ENCODE results near the gene SMARCD1.
A peak's percentile ranks its signal among the peaks of the same experiment; 100 is the strongest.

The SMARCD1 gene

DNA sequence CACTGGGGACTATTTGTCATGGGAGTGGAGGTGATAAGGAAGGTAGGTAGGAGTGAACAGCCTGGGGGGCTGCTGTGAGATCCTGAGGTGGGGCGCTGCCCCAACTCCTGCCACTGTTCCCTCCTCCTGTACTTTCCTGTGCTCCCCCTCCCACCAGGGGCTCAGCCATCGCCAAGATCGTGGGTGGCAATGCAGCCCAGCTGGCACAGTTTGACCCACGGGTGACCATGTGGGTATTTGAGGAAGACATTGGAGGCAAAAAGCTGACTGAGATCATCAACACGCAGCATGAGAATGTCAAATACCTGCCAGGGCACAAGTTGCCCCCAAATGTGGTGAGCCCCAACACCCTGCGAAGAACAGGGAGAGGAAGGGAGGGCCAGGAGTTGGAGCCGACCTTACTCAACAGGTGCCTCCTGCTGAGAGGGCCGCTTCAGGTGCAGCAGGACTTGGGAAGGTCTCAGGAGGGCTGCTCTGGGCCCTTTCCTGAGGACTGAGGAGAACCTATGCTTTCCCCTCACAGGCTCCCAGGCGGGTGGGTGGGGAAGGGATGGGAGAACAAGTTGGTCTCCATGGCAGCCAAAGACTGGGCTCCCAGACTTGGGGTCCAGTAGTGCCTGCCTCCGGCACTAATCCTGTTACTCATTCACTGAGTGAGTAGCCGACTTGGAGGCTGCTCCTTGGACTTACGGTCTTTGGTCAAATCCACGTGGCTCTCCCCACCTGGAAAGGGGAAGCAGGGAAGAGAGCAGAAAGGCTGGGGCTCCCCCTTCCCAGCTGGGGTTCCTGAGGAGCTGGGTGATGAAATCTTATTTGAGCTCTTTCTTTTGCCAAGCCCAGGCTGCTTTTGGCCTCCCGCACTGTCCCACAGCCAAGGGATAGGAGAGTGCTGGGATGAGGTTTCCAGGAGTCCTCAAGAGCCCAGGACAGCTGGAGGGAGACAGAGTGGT, 19.6 kb downstream of the SMARCD1 start:
- DNase-seq = peak in 1 of 2 experiments; percentile 53

DNA sequence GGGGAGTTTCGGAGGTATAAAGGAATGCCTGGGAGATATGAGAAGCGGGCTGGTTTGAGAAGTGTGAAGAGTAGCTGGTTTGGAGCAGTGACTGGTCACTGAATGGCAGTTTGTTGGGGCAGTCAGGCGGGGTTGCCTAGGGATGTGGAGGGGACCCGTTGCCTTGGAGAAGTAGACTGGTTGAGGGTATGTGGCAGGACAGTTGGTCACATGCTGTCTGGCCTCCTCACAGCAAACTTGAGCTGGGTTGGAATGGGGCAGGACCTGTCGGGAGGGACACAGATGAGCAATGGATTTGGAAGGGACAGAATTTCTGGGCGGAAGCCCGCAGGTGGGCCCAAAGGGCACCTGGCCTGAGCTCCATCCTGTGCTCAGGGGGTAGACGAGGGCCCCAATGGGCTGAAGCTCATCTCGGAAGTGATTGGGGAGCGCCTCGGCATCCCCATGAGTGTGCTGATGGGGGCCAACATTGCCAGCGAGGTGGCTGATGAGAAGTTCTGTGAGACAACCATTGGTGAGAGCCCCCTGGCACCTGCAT, 20.8 kb downstream of the SMARCD1 start:
- DNase-seq = no peak

DNA sequence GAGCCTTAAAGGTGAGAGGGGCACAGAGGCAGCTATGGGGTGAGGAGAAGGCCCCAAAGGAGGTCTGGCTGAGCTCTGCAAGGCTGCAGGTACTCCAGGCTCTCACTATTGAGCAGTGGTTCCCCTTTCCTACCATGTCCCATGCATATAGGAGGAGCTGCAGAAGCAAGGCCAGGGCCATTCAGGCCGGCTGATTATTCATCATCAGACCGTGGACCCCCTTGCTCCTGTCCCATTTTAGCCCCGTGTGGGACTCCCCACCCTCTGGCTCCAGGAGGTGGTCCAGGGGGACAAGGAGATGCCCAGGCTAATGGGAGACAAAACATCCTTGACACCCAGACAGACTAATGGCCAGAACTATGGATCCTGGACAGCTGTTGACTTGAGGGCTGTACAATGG, 21.8 kb downstream of the SMARCD1 start:
- no peak for DNase-seq

DNA sequence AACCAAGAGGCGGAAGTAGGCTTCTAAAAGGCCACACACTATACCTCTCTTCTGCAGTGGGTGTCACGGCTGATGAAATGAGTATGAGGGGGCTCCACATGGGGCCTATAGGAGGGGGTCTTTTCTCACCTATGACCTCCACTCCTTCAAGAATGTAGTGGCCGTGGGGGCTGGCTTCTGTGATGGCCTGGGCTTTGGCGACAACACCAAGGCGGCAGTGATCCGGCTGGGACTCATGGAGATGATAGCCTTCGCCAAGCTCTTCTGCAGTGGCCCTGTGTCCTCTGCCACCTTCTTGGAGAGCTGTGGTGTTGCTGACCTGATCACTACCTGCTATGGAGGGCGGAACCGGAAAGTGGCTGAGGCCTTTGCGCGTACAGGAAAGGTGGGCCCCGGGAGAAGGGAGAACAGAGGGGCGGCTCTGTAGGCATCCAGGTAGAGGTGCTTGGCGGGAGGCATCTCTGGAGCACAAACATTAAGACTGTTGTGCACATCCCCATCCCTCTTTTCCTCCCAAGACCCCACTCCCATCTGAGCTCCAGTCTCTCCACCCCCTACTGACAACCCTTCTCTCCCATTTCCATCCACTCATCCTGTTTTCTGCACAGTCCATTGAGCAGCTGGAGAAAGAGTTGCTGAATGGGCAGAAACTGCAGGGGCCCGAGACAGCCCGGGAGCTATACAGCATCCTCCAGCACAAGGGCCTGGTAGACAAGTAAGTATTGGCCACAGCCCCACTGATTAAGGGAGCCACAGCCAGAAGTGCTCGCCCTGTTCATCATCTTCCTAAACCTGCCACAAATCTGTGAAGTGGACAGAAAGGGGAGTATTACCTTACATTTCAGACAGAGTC, 22.5 kb downstream of the SMARCD1 start:
- no peak for DNase-seq

DNA sequence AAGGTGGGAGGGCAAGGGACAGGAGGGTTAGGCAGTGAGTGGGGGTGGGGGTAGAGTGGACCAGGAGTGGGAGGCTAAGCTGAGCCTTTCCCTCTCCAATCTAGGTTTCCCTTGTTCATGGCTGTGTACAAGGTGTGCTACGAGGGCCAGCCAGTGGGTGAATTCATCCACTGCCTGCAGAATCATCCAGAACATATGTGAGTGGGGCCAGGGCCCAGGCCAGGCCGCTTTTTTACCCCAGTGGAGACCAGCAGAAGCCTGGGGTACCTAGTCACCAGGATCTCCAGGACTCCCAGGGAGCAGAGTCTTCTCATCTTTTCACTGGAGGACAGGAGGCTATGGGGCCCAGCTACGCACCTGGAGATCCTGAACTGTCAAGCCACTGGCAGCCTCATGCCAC, 24.2 kb downstream of the SMARCD1 start:
- DNase-seq = no peak

DNA sequence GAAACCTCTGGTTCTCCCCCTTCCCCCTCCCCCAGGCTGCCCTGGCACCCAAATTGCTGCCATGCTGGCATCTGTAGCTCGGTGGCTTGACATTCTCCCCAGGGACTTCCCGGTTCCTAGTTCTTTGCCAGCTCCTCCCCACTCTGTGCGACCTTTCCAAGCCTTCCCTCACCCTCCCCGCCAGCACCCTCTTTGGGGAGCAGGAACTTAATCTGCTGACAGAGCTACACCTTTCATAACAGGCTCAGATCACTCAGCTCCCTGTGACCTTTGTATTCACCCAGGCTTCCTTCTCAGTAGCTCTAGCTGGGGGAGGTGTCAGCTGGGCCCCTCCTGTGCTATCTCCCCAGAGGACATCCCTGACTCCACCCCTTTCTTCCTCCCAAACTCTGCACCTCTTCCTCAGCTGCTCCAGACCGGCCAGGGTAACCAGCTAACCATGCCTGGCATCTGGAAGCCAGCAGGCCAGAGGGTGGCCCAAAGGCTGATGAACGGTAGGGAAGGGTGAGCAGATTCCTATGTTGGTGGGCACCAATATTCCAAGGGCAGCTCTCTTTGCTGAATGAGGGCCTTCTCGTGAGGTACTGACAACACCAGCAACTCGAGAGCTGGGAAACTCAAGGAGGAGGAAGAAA, 25.1 kb downstream of the SMARCD1 start:
- peak in 1 of 2 experiments; percentile 11 for DNase-seq

DNA sequence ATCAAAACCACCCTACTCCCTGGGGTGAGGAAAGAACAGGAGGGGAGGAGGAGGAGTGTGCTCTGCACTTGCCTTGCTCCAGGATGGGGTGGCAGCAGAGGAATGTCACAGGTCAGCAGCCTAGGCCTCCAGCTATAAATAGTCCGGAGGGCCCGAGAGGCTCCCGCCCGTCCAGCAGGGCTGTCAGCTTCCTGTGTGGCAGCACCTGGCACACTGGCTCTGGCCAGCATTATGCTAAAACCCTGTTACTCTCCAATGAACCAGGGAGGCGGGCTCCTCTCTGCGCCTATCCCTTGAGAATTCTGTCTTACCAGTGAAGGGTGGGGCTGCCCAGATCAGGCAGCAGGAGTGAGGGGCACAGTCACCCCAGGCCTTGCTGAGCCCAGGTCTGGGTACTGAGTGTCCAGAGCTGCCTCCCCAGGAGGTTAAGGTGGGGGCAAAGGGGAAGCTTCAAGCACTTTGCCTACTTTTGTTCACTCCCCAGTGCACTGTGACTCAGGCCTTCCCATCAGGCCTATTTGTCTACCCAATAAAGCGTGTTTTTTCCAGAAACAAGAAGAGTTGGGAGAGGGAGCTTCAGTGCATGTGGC, 25.7 kb downstream of the SMARCD1 start:
- peak; percentile 11 to 50 for DNase-seq

DNA sequence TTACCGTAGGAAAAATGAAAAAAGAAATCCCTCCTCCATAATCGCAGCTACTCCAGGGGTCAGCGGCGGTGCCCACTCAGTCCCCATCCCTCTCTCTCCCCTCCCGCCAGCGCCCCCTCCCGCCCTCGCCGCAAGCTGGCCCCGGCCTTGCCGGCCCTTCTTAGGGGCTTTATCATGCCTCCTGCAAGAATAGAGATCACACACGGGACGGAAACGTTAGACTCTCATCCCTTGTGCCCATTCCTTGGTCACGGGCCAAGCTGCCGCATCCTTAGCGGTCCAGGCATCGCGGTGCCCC, 26.2 kb downstream of the SMARCD1 start:
- no peak for DNase-seq

DNA sequence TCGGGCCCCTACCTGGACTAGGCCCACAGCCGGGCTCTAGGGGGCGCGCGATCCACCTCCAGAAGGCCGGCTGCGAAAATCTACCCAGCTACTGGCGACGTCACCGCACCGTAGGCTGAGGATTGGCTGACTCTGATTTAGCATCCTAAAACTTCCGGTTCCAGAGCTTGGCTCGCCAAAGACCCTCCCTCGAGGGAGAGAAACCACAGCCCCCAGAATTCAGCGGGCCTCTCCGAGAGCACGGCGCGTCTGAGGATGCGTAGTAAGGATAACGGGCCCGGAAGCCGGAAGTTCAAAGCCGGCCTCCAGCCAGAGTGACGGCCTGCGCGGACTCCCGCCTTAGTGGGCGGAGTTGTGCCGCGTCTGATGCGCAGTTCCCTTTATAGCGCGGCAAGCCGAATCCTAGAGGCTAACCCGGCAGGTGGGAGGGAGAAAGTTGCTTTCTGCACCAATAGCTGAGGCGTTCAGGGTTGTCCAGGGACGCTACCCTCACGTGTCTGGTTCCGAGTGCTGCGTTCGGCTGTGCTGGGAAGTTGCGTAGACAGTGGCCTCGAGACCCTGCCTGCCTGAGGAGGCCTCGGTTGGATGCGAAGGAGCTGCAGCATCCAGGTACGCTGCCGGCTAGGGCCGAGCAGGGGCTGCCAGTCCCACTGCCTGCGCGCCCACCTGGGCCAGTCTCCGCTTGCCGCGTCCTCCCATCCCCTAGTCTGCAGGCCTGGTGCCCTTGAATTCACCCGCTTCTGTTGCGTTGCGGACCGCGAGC, 26.7 kb downstream of the SMARCD1 start, which contains the start of gene COX14:
COX14 (plus strand) TSS at position 544 of the 763 bp plus-strand sequence. CDS start 7,808 bp downstream, outside the sequence.
- DNase-seq = peak; percentile 98 to 99

DNA sequence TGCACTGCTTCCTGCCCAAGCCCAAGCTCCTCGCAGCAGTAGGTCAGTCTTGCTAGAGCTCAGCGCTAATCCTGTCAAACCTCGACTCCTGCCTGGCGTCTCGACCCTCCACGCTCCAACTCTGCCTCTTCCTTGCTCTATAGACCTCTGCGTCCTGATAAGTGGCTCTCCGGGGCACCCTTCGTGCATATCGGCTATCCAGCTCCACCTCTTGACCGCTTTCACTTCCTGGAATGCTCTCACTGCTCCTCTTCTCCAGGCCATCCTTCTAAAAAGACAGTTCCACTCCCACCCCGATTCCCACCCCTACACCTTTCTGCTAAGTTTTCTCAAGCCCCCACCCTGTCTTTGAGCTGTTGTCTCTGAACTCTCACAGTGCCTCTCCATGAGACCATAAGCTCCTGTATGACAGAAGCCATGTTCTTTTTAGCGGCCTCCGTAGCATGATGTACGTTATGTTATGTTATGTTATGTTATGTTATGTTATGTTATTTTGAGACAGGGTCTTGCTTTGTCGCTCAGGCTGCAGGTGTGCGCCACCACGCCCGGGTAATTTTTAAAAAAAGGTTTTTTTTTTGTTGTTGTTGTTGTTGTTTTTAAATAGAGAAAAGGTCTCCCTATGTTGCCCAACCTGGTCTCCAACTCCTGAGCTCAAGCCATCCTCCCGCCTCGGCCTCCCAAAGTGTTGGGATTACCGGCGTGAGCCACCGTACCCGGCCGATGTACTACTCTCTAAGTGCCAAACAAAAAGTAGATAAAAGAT, 27.5 kb downstream of the SMARCD1 start:
- DNase-seq = peak in 1 of 2 experiments; percentile 74

DNA sequence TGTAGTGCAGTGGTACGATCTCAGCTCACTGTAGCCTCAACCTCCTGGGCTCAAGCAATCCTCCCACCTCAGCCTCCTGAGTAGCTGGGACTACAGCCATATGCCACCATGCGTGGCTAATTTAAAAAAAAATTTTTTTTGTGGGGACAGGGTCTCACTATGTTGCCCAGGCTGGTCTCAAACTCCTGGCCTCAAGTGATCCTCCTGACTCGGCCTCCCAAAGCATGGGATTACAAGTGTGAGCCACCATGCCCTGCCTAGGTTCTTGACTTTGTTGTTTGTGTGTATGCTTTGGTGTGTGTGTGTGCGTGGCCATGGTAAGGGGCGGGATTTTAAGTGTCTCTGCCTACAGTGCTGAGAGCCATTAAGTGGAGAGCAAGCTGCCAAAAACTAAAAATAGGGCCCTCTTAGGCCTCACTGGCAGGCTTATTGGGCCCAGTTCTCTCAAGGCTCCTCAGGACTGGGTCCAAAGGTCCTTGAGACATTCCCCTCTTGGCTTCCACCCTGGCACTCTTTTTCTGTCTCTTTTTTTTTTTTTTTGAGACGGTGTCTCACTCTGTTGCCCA, 32.0 kb downstream of the SMARCD1 start:
- no peak for DNase-seq

DNA sequence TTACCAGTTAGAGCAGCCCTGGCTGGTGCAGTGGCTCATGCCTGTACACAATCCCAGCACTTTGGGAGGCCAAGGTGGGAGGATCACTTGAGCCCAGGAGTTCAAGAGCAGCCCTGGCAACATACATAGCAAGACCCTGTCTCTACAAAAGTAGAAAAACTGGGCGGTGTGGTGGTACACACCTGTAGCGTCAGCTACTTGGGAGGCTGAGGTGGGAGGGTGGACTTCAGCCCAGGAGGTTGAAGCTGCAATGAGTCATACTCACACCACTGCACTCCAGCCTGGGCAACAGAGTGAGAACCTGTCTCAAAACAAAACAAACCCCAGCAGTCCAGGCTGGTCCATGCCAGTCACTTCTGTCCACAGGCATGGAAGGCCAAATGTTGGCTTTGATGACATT, 34.2 kb downstream of the SMARCD1 start:
- no peak for DNase-seq

DNA sequence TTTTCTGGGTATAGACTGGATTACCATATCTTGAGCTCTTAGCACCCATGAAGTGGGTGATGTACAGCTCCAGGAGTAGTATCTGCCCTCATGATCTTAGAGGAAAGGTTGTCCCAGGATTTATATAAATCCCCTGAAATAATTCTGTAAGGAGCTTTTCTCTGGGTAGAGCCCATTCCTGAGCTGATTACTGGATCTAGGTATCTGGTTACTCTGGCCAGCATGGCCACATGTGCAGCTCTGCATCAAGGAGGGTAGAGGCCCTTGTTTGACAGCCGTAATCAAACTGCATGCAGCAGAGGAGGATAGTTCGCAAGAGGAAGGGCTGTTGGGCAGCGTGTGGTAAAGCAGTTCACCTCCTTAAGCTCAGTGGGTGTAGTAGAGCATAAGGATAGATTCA, 35.4 kb downstream of the SMARCD1 start:
- DNase-seq = peak; percentile 11 to 67

DNA sequence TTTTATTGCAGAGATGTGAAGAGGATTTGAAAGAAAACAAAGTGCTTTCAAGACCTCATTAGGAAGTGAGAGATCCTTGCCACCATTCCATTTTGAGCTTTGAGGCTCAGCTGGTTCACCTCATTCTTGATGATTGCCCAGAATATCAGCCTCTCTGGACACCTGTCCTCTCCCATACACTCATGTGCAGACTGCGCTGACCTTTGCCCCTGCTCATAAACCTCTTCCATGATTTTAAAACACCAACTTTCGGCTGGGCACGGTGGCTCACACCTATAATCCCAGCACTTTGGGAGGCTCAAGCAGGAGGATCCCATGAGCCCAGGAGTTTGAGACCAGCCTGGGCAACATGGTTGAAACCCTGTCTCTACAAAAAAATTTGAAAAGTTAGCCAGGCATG, 35.8 kb downstream of the SMARCD1 start:
- no peak for DNase-seq

DNA sequence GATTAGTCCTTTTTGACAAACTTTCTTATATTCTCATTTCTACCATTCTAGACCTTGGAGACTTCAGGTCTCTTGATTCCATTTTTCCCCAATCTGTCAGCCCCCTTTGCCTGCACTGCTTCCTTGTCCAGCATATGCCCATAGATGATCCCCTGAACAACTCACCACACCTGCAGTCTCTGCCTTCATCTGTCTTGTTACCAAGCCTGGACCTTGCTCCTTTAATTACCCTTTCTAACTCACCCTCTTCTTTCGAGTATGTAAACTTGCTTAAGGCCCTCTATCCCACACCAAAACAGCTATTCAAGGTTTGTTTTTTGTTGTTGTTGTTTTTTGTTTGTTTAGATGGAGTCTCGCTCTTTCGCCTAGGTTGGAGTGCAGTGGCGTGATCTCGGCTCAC, 36.5 kb downstream of the SMARCD1 start:
- no peak for DNase-seq

DNA sequence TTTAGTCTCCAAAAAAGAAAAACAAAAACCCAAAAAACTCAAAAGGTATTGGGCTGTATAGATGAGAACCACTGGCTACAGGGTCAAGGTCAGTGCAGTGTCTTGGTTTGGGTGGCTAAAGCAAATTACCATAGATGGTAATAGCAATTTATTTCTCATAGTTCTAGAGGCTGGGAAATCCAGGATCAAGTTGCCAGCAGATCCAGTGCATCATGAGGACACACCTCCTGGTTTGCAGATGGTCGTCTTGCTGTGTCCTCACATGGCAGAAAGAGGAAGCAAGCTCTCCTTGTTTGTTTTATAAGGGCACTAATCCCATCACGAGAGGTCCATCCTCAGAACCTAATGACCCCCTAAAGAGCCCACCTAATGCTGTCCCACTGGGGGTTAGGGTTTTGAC, 38.1 kb downstream of the SMARCD1 start:
- DNase-seq = no peak

DNA sequence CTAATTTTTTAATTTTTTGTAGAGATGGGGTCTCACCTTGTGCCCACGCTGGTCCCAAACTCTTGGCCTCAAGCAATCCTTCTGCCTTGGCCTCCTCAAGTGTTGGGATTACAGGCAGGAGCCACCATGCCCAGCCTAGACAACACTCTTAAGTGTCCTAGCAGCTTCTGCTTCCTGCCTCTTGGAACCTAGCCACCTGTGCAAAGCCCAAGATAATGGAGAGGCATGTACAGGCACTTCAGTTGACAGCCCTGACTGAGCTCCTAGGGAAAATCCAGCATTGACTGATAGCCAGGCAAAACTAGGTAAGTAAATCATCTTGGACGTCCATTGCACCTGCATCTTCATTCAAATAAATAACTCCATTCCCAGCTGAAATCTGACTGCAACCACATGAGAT, 42.4 kb downstream of the SMARCD1 start:
- DNase-seq = peak in 1 of 2 experiments; percentile 23

DNA sequence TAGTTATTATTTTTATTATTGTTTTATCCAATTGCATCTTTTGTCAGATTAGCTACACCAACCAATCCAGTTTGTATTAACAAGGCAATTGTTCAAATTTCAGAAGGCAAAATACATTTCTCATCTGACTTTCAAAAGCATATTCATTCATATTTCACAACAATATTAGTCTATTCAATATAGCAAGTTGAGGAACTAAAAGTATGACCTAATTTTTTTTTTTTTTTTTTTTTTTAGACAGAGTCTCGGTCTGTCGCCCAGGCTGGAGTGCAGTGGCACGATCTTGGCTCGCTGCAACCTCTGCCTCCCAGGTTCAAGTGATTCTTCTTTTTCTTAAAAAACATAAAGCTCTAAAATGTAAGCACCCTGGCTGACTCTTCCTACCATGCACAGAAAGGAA, 44.1 kb downstream of the SMARCD1 start:
- no peak for DNase-seq

DNA sequence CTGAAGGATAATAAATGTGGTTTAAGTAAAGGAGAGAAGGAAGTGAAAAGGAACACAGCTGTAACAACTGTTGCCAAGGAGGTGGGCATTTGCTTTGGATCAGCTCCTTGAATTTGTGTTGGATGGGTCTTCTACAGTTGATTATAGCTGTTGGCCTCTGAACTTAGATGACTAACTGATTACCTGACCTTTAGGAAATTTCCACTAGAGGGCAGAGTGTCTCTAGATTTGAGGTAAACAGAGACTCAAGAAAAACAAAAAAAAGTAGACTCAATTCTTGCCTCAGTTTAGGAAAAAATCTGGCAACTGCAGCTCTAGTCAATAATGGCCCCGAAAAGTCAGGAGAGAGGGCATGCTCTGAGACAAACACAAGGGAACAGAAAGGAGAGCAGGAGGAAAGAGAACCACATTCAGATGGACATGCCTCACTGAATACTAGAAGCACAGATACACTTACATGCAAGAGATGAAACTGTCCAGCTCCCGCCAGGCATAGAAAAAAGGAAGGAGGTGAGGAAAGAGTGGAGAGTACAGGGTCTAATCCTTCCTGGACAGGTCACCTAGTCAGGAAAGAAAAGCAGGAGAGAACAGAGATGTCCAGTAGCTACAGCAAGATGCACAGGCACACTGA, 47.5 kb downstream of the SMARCD1 start:
- DNase-seq = peak in 1 of 2 experiments; percentile 27

DNA sequence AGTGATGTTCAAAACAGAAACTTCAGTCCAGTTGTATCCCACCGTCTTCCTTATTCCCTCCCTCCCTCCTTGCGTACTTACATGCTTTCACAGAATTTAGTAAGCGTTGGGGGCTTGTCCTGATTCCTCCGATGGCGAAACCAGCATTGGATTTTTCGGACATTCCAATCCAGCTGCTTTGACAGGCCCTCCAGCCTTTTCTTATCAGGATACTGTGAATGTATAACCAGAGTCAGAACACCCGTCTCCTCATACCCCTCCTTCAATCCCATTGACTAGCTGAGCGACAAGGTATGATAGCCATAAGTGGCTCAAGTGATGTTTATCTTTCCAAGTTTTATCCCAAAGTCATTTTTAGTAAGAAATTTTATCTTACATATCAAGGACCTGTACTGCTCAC, 57.9 kb downstream of the SMARCD1 start:
- no peak for DNase-seq
